Esophagus mucosa (tissue), 1 donor: ENCODE results near the gene RFPL4AL1. TPM values are rescaled to one million over a fixed set of nuclear protein-coding genes. Genes with fewer than 3 reads are reported as not detected.

Source experiments
- total RNA-seq: library from RNA; stranded (reverse); gene quantifications from one replicate; pipeline ENCODE4 v1.2.4, GENCODE V29; 2023
- donor health status: DM: yes; HTN: yes; CAD: no.

Gene RFPL4AL1
- total RNA-seq, 1 donor from 2014 or later: not detected

Other genes with a start within 250 kb of the RFPL4AL1 start
- not detected for gene SBK2, start 232.0 kb upstream of the RFPL4AL1 start, total RNA-seq
- gene SBK3, start 223.6 kb upstream of the RFPL4AL1 start, total RNA-seq: 0.80 TPM
- 3.4 TPM for gene ZNF579, start 188.3 kb upstream of the RFPL4AL1 start, total RNA-seq
- 7.1 TPM for gene FIZ1, start 169.6 kb upstream of the RFPL4AL1 start, total RNA-seq
- gene ZNF524, start 168.8 kb upstream of the RFPL4AL1 start, total RNA-seq: 20.1 TPM
- 5.3 TPM for gene ZNF865, start 163.5 kb upstream of the RFPL4AL1 start, total RNA-seq
- 3.8 TPM for gene ZNF784, start 144.6 kb upstream of the RFPL4AL1 start, total RNA-seq
- gene ZNF580, start 128.1 kb upstream of the RFPL4AL1 start, total RNA-seq: 13.5 TPM
- gene ZNF581, start 125.5 kb upstream of the RFPL4AL1 start, total RNA-seq: 21.7 TPM
- 4.7 TPM for gene CCDC106, start 120.9 kb upstream of the RFPL4AL1 start, total RNA-seq
- gene U2AF2, start 114.1 kb upstream of the RFPL4AL1 start, total RNA-seq: 108 TPM
- gene EPN1, start 93.9 kb upstream of the RFPL4AL1 start, total RNA-seq: 91.9 TPM
- not detected for gene NLRP9, start 30.7 kb upstream of the RFPL4AL1 start, total RNA-seq
- not detected for gene RFPL4A, start 10.0 kb upstream of the RFPL4AL1 start, total RNA-seq
- not detected for gene NLRP11, start 62.9 kb downstream of the RFPL4AL1 start, total RNA-seq
- not detected for gene NLRP4, start 67.4 kb downstream of the RFPL4AL1 start, total RNA-seq
- gene NLRP13, start 163.2 kb downstream of the RFPL4AL1 start, total RNA-seq: not detected
- gene NLRP8, start 178.7 kb downstream of the RFPL4AL1 start, total RNA-seq: not detected
- not detected for gene NLRP5, start 217.7 kb downstream of the RFPL4AL1 start, total RNA-seq